Fibroblast of lung (primary cell): Measurements from ENCODE around the gene SENP5. TPM values are rescaled to one million over a fixed set of nuclear protein-coding genes. Genes with fewer than 3 reads are reported as not detected.

Experiments used
- DNase-seq, 2 donors: peaks; one replicate each; pipeline versions ENCODE4 v3.0.0 to v3.0.0-alpha.2; 2010; ENCODE audit warnings: low read depth in 2 of 2
- H2AFZ ChIP-seq: 2 replicates; pipeline ENCODE4 v1.5.1; 2012; ENCODE audit warnings: low read length, control low read depth, inconsistent platforms
- H3K27ac ChIP-seq: 2 replicates; pipeline ENCODE4 v1.5.1; 2011; ENCODE audit warnings: low read length, control low read depth; ENCODE audit not compliant: insufficient read depth
- H3K27me3 ChIP-seq: 2 replicates; pipeline ENCODE4 v1.5.1; 2011; ENCODE audit warnings: mild to moderate bottlenecking, low read length; ENCODE audit not compliant: control insufficient read depth, insufficient read depth
- H3K36me3 ChIP-seq: 2 replicates; pipeline ENCODE4 v1.5.1; 2011; ENCODE audit warnings: low read length; ENCODE audit not compliant: control insufficient read depth, insufficient read depth
- H3K4me1 ChIP-seq: 2 replicates; pipeline ENCODE4 v1.5.1; 2011; ENCODE audit warnings: low read length; ENCODE audit not compliant: control insufficient read depth, insufficient read depth; ENCODE audit errors: extremely low read depth
- H3K4me2 ChIP-seq: 2 replicates; pipeline ENCODE4 v1.5.1; 2011; ENCODE audit warnings: low read length, control low read depth; ENCODE audit not compliant: insufficient read depth; ENCODE audit errors: extremely low read depth
- H3K4me3 ChIP-seq, 4 experiments: fragments of 200-600 bp in 1 of 4; sonication (generic) in 1 of 4; replicated peaks in 1 of 4; 2 replicates each; pipeline ENCODE4 v1.5.1; 2011 to 2016; ENCODE audit warnings: low read length in 4 of 4, low read depth in 3 of 4, mild to moderate bottlenecking in 3 of 4, control low read depth in 2 of 4, inconsistent platforms in 1 of 4, mixed read lengths in 1 of 4; ENCODE audit not compliant: insufficient read depth in 1 of 4; ENCODE audit errors: control extremely low read depth in 1 of 4
- H3K79me2 ChIP-seq: 2 replicates; pipeline ENCODE4 v1.5.1; 2012; ENCODE audit warnings: mild to moderate bottlenecking, low read length, inconsistent platforms; ENCODE audit not compliant: control insufficient read depth, insufficient read depth
- H3K9ac ChIP-seq: 2 replicates; pipeline ENCODE4 v1.5.1; 2011; ENCODE audit warnings: mild to moderate bottlenecking, low read length, control low read depth; ENCODE audit not compliant: insufficient read depth
- H3K9me3 ChIP-seq: 2 replicates; pipeline ENCODE4 v1.5.1; 2012; ENCODE audit warnings: low read depth, low read length; ENCODE audit not compliant: control insufficient read depth, insufficient read depth
- H4K20me1 ChIP-seq: 2 replicates; pipeline ENCODE4 v1.5.1; 2011; ENCODE audit warnings: low read length; ENCODE audit not compliant: control insufficient read depth, insufficient read depth; ENCODE audit errors: extremely low read depth
- EZH2 ChIP-seq: IDR thresholded peaks from 2 replicates; pipeline ENCODE4 v1.5.1; 2012; ENCODE audit warnings: low read length, control low read depth, mild to moderate bottlenecking; ENCODE audit errors: missing control alignments
- polyA plus RNA-seq, 2 donors: library from polyadenylated mRNA; depleted of rRNA in 1 of 2; stranded (reverse) in 1 of 2; unstranded in 1 of 2; fragments of >200 nt; gene quantifications; 2 replicates each; pipeline ENCODE4 v1.2.1, GENCODE V29; 2011 to 2012; ENCODE audit warnings: missing spikeins in 1 of 2
- total RNA-seq: library from RNA; depleted of rRNA; stranded (reverse); fragments of >200 nt; gene quantifications from 2 replicates; pipeline ENCODE4 v1.2.1, GENCODE V29; 2014
- TF ChIP-seq, protein P1 (sequence below), 2 donors: IDR thresholded peaks in 1 of 2; conservative IDR thresholded peaks in 1 of 2; 1 replicate in 1 of 2; 2 replicates in 1 of 2; pipeline ENCODE4 v1.5.1; 2011 to 2012; ENCODE audit warnings: low read length in 2 of 2, control low read depth in 1 of 2, inconsistent platforms in 1 of 2, low read depth in 1 of 2, mild to moderate bottlenecking in 1 of 2

Gene SENP5
- total and polyA plus RNA-seq, 2 donors (not counting 1 experiment from before 2014, with no cell fraction given) = 18.6 to 43.8 TPM

DNA sequence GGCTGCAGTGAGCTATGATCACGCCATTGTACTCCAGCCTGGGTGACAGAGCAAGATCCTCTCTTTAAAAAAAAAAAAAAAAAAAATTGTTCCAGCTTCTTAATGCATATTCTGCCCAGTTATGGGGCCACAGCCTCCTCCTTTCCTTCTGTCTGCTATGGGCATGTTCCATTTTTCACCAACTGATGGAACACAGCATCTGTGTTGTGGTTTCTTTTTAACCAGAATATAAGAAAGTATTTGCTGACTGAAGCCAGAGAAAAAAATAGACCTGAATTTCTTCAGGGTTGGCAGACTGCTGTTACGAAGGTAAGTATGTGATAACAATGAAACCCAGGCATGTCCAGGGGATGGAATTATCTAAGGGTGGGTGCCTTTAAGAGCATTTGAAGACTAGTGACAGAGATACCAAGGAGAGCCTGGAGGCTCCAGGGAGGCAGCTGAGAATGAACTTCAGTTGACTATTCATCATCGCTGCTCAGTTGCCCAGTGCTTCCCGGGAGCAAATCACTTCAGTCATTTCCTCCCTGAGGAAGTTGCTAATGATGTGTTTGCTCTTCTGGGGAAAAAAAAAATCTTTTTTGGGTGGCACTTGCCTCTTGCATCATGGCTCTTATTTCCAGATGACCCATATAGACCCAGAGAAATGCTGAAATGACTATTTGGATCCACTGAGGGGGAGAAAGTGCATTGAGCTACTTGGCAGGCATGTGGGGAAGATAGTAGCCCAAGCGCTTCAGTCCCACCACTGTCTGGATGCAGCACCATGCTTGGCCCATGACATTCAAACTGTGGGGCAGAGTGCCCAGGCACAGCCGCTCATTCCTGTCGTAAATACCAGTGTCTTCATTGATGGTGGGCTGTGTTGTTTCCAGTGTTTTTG is 60.1 kb downstream of the SENP5 start:
- no peak overlapping the region for H3K4me2 ChIP-seq
- no peaks in the 10 kb centered on the region for H3K79me2 ChIP-seq
- H3K36me3 ChIP-seq = peaks cover 1% of the 10 kb centered on the region
- H3K4me1 ChIP-seq = no peaks in the 10 kb centered on the region
- no peak overlapping the region for H3K27ac ChIP-seq
- H3K4me3 ChIP-seq = no peak overlapping the region
- TF ChIP-seq, protein P1, sequence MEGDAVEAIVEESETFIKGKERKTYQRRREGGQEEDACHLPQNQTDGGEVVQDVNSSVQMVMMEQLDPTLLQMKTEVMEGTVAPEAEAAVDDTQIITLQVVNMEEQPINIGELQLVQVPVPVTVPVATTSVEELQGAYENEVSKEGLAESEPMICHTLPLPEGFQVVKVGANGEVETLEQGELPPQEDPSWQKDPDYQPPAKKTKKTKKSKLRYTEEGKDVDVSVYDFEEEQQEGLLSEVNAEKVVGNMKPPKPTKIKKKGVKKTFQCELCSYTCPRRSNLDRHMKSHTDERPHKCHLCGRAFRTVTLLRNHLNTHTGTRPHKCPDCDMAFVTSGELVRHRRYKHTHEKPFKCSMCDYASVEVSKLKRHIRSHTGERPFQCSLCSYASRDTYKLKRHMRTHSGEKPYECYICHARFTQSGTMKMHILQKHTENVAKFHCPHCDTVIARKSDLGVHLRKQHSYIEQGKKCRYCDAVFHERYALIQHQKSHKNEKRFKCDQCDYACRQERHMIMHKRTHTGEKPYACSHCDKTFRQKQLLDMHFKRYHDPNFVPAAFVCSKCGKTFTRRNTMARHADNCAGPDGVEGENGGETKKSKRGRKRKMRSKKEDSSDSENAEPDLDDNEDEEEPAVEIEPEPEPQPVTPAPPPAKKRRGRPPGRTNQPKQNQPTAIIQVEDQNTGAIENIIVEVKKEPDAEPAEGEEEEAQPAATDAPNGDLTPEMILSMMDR (conservative IDR thresholded peaks at IDR 0.05 in 1 of 2, IDR thresholded peaks at IDR 0.05 in 1 of 2; ENCODE audit: low read depth in 1 of 2, low read length in 2 of 2) = no peak
- TF ChIP-seq EZH2 = no peak
- H4K20me1 ChIP-seq = no peaks in the 10 kb centered on the region
- no peaks in the 10 kb centered on the region for H3K27me3 ChIP-seq
- no peak overlapping the region for H2AFZ ChIP-seq
- no peak overlapping the region for H3K9ac ChIP-seq
- DNase-seq = no peak
- H3K9me3 ChIP-seq = no peaks in the 10 kb centered on the region

DNA sequence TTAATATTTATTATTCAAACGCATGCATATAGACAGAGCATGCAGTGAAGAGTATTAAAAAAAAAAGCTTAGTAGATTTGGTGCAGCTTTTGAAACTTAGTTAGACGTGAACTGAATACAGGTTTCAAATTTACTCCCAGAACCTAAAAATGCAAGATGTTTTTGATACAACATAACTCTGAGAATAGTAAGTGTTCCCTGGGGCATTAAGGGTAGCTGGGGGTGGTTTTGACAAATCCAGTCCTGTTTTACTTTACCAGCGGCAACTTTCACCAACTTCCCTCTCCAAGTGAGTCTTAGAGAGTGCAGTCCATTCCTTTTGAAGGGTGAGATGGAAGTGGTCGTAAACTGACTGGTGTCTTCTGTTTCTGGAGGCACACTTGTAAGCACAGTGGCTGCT is 63.4 kb downstream of the SENP5 start:
- no peaks in the 10 kb centered on the region for H3K4me1 ChIP-seq
- H3K27me3 ChIP-seq = no peaks in the 10 kb centered on the region
- DNase-seq = no peak
- no peak overlapping the region for H3K9ac ChIP-seq
- no peaks in the 10 kb centered on the region for H3K9me3 ChIP-seq
- no peak overlapping the region for H3K4me2 ChIP-seq
- H3K79me2 ChIP-seq = no peaks in the 10 kb centered on the region
- no peaks in the 10 kb centered on the region for H4K20me1 ChIP-seq
- TF ChIP-seq, protein P1 (conservative IDR thresholded peaks at IDR 0.05 in 1 of 2, IDR thresholded peaks at IDR 0.05 in 1 of 2; ENCODE audit: low read depth in 1 of 2, low read length in 2 of 2) = no peak
- no peak for TF ChIP-seq EZH2
- no peak overlapping the region for H3K4me3 ChIP-seq
- H3K36me3 ChIP-seq = peaks cover 1% of the 10 kb centered on the region
- no peak overlapping the region for H3K27ac ChIP-seq
- H2AFZ ChIP-seq = no peak overlapping the region

DNA sequence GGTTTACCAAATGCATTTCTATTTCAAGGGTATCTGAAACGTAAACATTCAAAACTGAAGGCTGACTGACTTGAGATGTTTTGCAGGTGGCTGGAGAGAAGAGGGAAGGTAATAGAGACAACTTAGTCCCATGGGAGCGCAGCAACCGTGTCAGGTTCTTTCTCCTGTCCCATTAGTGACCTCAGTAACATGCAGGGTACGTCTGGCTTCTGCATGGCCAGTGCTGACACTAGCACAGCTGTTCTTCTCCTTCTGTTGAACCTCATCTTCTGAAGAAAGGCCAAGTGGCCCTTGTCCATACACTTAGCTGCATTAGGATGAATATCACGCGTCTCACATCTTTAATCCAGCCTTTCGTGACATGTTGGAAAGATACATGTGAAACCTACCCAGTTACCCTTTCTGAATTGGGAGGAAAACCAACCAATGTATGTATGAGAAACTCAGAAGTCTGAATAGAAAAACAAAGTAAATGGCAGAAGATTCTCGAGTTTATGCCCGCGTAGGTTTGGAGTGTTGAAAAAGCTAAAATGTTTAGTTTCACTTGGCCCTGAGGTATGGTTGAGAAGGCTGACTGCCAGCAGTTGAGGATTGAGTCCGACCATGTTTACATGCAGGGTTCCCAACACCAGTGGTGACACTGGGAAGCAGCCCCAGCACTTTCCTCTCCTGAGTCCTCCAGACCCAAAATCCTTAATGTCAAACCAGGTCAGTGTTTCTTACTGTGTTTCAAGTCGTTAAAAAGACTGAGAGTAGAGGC is 64.3 kb downstream of the SENP5 start:
- no peaks in the 10 kb centered on the region for H4K20me1 ChIP-seq
- H3K9ac ChIP-seq = no peak overlapping the region
- H3K27ac ChIP-seq = no peak overlapping the region
- no peak for DNase-seq
- no peak overlapping the region for H3K4me3 ChIP-seq
- peaks cover 1% of the 10 kb centered on the region for H3K36me3 ChIP-seq
- no peaks in the 10 kb centered on the region for H3K27me3 ChIP-seq
- no peaks in the 10 kb centered on the region for H3K79me2 ChIP-seq
- H3K4me2 ChIP-seq = no peak overlapping the region
- no peak overlapping the region for H2AFZ ChIP-seq
- no peaks in the 10 kb centered on the region for H3K4me1 ChIP-seq
- no peaks in the 10 kb centered on the region for H3K9me3 ChIP-seq
- TF ChIP-seq EZH2 = no peak
- TF ChIP-seq, protein P1 (conservative IDR thresholded peaks at IDR 0.05 in 1 of 2, IDR thresholded peaks at IDR 0.05 in 1 of 2; ENCODE audit: low read depth in 1 of 2, low read length in 2 of 2) = no peak
